SK-N-SH treated with all-trans-retinoic acid at 6 μM for 48 hours (cell line): Measurements from ENCODE around the gene C6orf15.

Experiments
- ATAC-seq: fragments of 200-7000 bp; cut with Tn5 transposase; 3 replicates; pipeline ENCODE4 v1.9.1; 2020; ENCODE audit warnings: mild to moderate bottlenecking, moderate library complexity
- ARNTL ChIP-seq: fragments of 450-650 bp; formaldehyde crosslinking; IDR thresholded peaks from 2 replicates; pipeline ENCODE4 v1.5.0; 2020; ENCODE audit warnings: low read depth, mild to moderate bottlenecking, moderate library complexity, borderline replicate concordance
- BACH2 ChIP-seq: fragments of 250-450 bp; sonication (Bioruptor Pico); IDR thresholded peaks from 2 replicates; pipeline ENCODE4 v1.9.0; 2021; ENCODE audit warnings: mild to moderate bottlenecking, borderline replicate concordance
- CREB5 ChIP-seq: fragments of 250-450 bp; sonication (Bioruptor Pico); IDR thresholded peaks from 2 replicates; pipeline ENCODE4 v1.5.1; 2020; ENCODE audit warnings: low read depth, mild to moderate bottlenecking, moderate library complexity
- CSRNP3 ChIP-seq: fragments of 250-450 bp; sonication (Bioruptor Pico); IDR thresholded peaks from 2 replicates; pipeline ENCODE4 v1.5.1; 2021; ENCODE audit warnings: mild to moderate bottlenecking, moderate library complexity
- ESRRG ChIP-seq: fragments of 250-450 bp; sonication (Bioruptor Pico); IDR thresholded peaks from 2 replicates; pipeline ENCODE4 v1.6.1; 2021; ENCODE audit warnings: mild to moderate bottlenecking
- GLIS3 ChIP-seq: fragments of 250-450 bp; sonication (Bioruptor Pico); IDR thresholded peaks from 2 replicates; pipeline ENCODE4 v1.5.0; 2020; ENCODE audit warnings: mild to moderate bottlenecking, moderate library complexity
- ISL1 ChIP-seq: fragments of 250-450 bp; sonication (Bioruptor Pico); IDR thresholded peaks from 2 replicates; pipeline ENCODE4 v2.1.2; 2022; ENCODE audit warnings: mild to moderate bottlenecking, moderate library complexity
- OSR1 ChIP-seq: fragments of 250-450 bp; sonication (Bioruptor Pico); IDR thresholded peaks from 2 replicates; pipeline ENCODE4 v1.8.0; 2022; ENCODE audit warnings: moderate library complexity, mild to moderate bottlenecking, inconsistent platforms
- PATZ1 ChIP-seq: fragments of 250-450 bp; sonication (Bioruptor Pico); IDR thresholded peaks from 2 replicates; pipeline ENCODE4 v1.8.0; 2020; ENCODE audit warnings: mild to moderate bottlenecking, moderate library complexity, borderline replicate concordance
- POU6F1 ChIP-seq: fragments of 250-450 bp; sonication (Bioruptor Pico); IDR thresholded peaks from 2 replicates; pipeline ENCODE4 v1.8.0; 2021; ENCODE audit warnings: low read depth, mild to moderate bottlenecking, moderate library complexity, borderline replicate concordance
- PPARA ChIP-seq: fragments of 250-450 bp; sonication (Bioruptor Pico); IDR thresholded peaks from 2 replicates; pipeline ENCODE4 v1.5.0; 2020; ENCODE audit warnings: mild to moderate bottlenecking, borderline replicate concordance
- RARB ChIP-seq: fragments of 250-450 bp; sonication (Bioruptor Pico); IDR thresholded peaks from 2 replicates; pipeline ENCODE4 v1.8.0; 2021; ENCODE audit warnings: mild to moderate bottlenecking, moderate library complexity
- SNAI2 ChIP-seq: fragments of 250-450 bp; sonication (Bioruptor Pico); IDR thresholded peaks from 2 replicates; pipeline ENCODE4 v1.5.0; 2020; ENCODE audit warnings: mild to moderate bottlenecking, moderate library complexity
- TCF4 ChIP-seq: fragments of 250-450 bp; sonication (Bioruptor Pico); IDR thresholded peaks from 2 replicates; pipeline ENCODE4 v1.8.0; 2021; ENCODE audit warnings: mild to moderate bottlenecking, moderate library complexity, borderline replicate concordance
- TOX ChIP-seq: fragments of 250-450 bp; sonication (Bioruptor Pico); IDR thresholded peaks from 2 replicates; pipeline ENCODE4 v1.8.0; 2021; ENCODE audit warnings: mild to moderate bottlenecking, moderate library complexity, borderline replicate concordance
- TSHZ2 ChIP-seq: fragments of 250-450 bp; sonication (Bioruptor Pico); IDR thresholded peaks from 2 replicates; pipeline ENCODE4 v1.5.0; 2020; ENCODE audit warnings: mild to moderate bottlenecking, moderate library complexity
- ZC3H10 ChIP-seq: fragments of 250-450 bp; sonication (Bioruptor Pico); IDR thresholded peaks from 2 replicates; pipeline ENCODE4 v1.5.1; 2021; ENCODE audit warnings: mild to moderate bottlenecking, moderate library complexity
- ZFP3 ChIP-seq: fragments of 250-450 bp; sonication (Bioruptor Pico); IDR thresholded peaks from 2 replicates; pipeline ENCODE4 v1.5.0; 2020; ENCODE audit warnings: mild to moderate bottlenecking, moderate library complexity
- ZFP30 ChIP-seq: fragments of 450-650 bp; formaldehyde crosslinking; IDR thresholded peaks from 2 replicates; pipeline ENCODE4 v1.5.0; 2022; ENCODE audit warnings: mild to moderate bottlenecking, moderate library complexity
- ZNF565 ChIP-seq: fragments of 450-650 bp; formaldehyde crosslinking; conservative IDR thresholded peaks from 2 replicates; pipeline ENCODE4 v1.5.0; 2020; ENCODE audit warnings: low read depth, mild to moderate bottlenecking, moderate library complexity
- ZNF70 ChIP-seq: fragments of 450-650 bp; formaldehyde crosslinking; IDR thresholded peaks from 2 replicates; pipeline ENCODE4 v1.5.0; 2020; ENCODE audit warnings: mild to moderate bottlenecking, moderate library complexity

C6orf15 gene

GRCh38 chr6:31149827-31150447 lies 37.6 kb upstream of the C6orf15 start:
- TF ChIP-seq TOX (CRISPR knock-in tag) (no peak), CSRNP3 (no peak), ZC3H10 (no peak), ESRRG (CRISPR knock-in tag) (no peak), BACH2 (CRISPR knock-in tag) (no peak), POU6F1 (CRISPR knock-in tag) (no peak), ZFP3 (no peak), ARNTL (CRISPR knock-in tag) (no peak), PATZ1 (CRISPR knock-in tag) (no peak), OSR1 (CRISPR knock-in tag) (no peak), ZNF565 (no peak), CREB5 (CRISPR knock-in tag) (no peak), GLIS3 (CRISPR knock-in tag) (no peak), TSHZ2 (CRISPR knock-in tag) (no peak), PPARA (CRISPR knock-in tag) (no peak), ZFP30 (no peak), SNAI2 (CRISPR knock-in tag) (no peak), RARB (CRISPR knock-in tag) (no peak)
- TF ChIP-seq, all 23 proteins: peak for 0
- ATAC-seq: no peak

- TF ChIP-seq ESRRG (CRISPR knock-in tag): no peak
- no peak for ATAC-seq
These were observed 33.0 kb upstream of the C6orf15 start for GRCh38 chr6:31145386-31145785.

- TF ChIP-seq CREB5 (CRISPR knock-in tag) (no peak), ZFP3 (no peak), TSHZ2 (CRISPR knock-in tag) (no peak), OSR1 (CRISPR knock-in tag) (no peak), ISL1 (CRISPR knock-in tag) (no peak), PPARA (CRISPR knock-in tag) (no peak), ESRRG (CRISPR knock-in tag) (no peak), TOX (CRISPR knock-in tag) (no peak), ZNF70 (CRISPR knock-in tag) (no peak), POU6F1 (CRISPR knock-in tag) (no peak), TCF4 (no peak)
- ATAC-seq: no peak
These were observed 32.6 kb upstream of the C6orf15 start for GRCh38 chr6:31144970-31145340.
